SK-N-SH (cell line): ENCODE data around the gene GNG13.

Source experiments
- GABPA ChIP-seq: IDR thresholded peaks from 2 replicates; pipeline ENCODE4 v1.4.0; 2012; ENCODE audit warnings: low read depth, mild to moderate bottlenecking
- RAD21 ChIP-seq: IDR thresholded peaks from 2 replicates; pipeline ENCODE4 v1.6.1; 2012; ENCODE audit warnings: mild to moderate bottlenecking, low read length
- RCOR1 ChIP-seq: fragments of 150-350 bp; IDR thresholded peaks from 2 replicates; pipeline ENCODE4 v1.6.1; 2017; ENCODE audit warnings: antibody characterized with exemption, low read length
- RFX5 ChIP-seq: IDR thresholded peaks from 2 replicates; pipeline ENCODE4 v1.6.1; 2012; ENCODE audit warnings: mild to moderate bottlenecking, improper control_type of control experiment, low read length
- TF ChIP-seq, protein P1 (sequence below): fragments of 200-600 bp; sonication (generic); IDR thresholded peaks from 2 replicates; pipeline ENCODE4 v1.6.1; 2017; ENCODE audit warnings: antibody characterized with exemption, mild to moderate bottlenecking, moderate library complexity

DNA sequence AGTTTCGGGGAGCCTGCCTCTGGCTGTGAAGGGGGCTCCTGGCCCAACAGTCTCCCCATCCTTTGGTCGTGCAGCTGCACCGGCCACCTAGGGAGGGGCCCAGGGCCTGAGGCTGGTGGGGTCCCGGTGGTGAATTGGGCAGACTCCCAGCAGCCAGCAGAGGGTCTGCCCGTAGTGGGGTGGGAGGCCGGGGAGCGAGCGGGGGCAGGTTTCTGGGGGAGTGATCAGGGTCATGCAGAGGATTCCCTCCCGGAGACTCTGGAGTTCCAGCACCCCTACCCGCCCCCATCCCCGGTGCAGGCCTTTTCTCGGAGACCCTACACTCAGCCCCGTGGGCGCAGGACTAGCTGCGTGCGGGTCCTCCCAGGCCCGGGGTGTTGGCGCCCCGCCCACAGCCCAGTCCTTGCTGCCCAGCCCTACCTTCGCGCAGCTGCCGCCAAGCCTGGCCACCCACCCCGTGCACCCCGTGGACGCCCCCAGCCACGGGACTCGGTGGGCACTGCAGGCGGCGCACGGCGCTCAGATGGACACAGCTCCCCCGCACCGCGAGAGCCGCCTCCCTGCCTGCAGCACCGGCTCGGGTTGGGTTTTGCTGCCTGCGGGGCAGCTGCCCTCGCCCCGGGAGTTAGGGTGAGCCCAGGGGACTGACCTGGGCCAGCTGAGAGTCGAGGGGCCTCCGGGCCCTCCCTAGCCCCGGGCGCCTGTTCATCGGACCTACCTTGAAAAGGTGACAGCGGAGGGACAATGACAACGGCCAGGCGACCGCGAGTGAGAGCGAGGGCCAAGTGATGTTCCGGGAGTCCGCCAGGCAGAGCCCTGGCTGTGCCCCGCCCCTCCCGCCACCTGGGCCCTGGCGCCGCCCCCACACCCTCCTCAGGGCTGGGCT is at the start of gene GNG13:
- TF ChIP-seq RAD21 (no peak), RFX5 (no peak), RCOR1 (no peak), GABPA (no peak)
- TF ChIP-seq, protein P1, sequence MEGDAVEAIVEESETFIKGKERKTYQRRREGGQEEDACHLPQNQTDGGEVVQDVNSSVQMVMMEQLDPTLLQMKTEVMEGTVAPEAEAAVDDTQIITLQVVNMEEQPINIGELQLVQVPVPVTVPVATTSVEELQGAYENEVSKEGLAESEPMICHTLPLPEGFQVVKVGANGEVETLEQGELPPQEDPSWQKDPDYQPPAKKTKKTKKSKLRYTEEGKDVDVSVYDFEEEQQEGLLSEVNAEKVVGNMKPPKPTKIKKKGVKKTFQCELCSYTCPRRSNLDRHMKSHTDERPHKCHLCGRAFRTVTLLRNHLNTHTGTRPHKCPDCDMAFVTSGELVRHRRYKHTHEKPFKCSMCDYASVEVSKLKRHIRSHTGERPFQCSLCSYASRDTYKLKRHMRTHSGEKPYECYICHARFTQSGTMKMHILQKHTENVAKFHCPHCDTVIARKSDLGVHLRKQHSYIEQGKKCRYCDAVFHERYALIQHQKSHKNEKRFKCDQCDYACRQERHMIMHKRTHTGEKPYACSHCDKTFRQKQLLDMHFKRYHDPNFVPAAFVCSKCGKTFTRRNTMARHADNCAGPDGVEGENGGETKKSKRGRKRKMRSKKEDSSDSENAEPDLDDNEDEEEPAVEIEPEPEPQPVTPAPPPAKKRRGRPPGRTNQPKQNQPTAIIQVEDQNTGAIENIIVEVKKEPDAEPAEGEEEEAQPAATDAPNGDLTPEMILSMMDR = no peak
